ENCODE results near the gene TFDP2. TPM values are rescaled to one million over a fixed set of nuclear protein-coding genes. Genes with fewer than 3 reads are reported as not detected.

The TFDP2 gene
- total RNA-seq, 2 donors from 2014 or later, result 62.7 to 76.4 TPM

DNA sequence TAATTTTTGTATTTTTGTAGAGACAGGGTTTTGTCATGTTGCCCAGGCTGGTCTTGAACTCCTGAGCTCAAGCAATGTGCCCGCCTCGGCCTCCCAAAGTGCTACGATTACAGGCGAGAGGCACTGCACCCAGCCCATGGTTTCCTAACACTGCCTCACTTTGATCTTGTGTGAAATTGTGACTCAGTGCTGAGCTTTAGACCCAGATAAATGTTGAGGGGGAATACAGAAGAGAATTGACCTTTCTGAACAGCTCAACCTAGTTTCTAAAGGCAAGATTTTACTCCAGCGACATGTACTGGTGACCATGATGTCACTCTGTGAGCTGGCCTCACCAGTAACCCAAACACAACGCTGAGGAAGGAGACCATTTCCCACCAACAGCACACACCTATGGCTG is 199.4 kb downstream of the TFDP2 start:
- TF ChIP-seq, protein P1, sequence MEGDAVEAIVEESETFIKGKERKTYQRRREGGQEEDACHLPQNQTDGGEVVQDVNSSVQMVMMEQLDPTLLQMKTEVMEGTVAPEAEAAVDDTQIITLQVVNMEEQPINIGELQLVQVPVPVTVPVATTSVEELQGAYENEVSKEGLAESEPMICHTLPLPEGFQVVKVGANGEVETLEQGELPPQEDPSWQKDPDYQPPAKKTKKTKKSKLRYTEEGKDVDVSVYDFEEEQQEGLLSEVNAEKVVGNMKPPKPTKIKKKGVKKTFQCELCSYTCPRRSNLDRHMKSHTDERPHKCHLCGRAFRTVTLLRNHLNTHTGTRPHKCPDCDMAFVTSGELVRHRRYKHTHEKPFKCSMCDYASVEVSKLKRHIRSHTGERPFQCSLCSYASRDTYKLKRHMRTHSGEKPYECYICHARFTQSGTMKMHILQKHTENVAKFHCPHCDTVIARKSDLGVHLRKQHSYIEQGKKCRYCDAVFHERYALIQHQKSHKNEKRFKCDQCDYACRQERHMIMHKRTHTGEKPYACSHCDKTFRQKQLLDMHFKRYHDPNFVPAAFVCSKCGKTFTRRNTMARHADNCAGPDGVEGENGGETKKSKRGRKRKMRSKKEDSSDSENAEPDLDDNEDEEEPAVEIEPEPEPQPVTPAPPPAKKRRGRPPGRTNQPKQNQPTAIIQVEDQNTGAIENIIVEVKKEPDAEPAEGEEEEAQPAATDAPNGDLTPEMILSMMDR (conservative IDR thresholded peaks at IDR 0.05), result no peak
- H3K27me3 Mint-ChIP-seq (ENCODE audit: insufficient read depth), result no peaks in the 10 kb centered on the region
- H3K4me3 Mint-ChIP-seq, result no peak overlapping the region
- no peaks in the 10 kb centered on the region for H3K9me3 Mint-ChIP-seq
- 95 to 100% methylated on average over 1 to 6 of the region's 6 CpGs for WGBS, 2 experiments (ENCODE audit: insufficient coverage in 1 of 2, insufficient read length in 1 of 2)
- H3K36me3 Mint-ChIP-seq (ENCODE audit: low read depth), result peaks cover 9% of the 10 kb centered on the region
- DNase-seq, result peak; percentile 20
- Histone ChIP-seq H3K9me3 (ENCODE audit: control insufficient read depth, low read length) (no peaks in the 10 kb centered on the region), H3K4me1 (ENCODE audit: control insufficient read depth, insufficient read depth, low read length) (no peaks in the 10 kb centered on the region), H3K9ac (ENCODE audit: extremely low read depth, low read length, poor library complexity, severe bottlenecking) (no peak overlapping the region), H3K4me3 (ENCODE audit: low read length) (no peak overlapping the region), H3K36me3 (ENCODE audit: control insufficient read depth, insufficient read depth, low read length) (no peaks in the 10 kb centered on the region), H3K27me3 (ENCODE audit: control insufficient read depth, insufficient read depth, low read length, poor library complexity, severe bottlenecking) (no peaks in the 10 kb centered on the region), H3K27ac (ENCODE audit: low read depth, low read length) (no peak overlapping the region)
- H3K27ac Mint-ChIP-seq, result no peak overlapping the region
- peaks cover 2% of the 10 kb centered on the region for H3K4me1 Mint-ChIP-seq

DNA sequence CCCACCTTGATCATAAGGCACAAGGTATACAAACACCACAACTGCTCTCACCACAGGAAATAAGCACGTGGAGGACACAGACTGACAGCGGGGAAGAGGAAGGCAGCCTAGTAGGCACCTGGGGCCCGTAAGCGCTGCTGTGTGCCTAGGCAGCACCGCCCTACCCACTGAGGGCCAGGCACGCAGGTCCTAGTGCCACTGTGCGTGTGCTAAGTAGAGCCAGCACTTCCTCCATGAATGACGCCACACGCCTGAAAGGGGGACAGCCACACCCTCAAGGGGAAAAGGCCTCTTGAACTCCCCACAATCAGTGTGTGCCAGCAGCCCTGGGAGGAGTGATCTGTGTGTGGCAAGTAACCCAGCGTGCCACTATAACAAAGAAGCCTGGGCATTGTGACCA is 199.9 kb downstream of the TFDP2 start:
- TF ChIP-seq, protein P1 (conservative IDR thresholded peaks at IDR 0.05), result no peak
- no peak overlapping the region for H3K27ac Mint-ChIP-seq
- H3K36me3 Mint-ChIP-seq (ENCODE audit: low read depth), result peaks cover 9% of the 10 kb centered on the region
- Histone ChIP-seq H3K9me3 (ENCODE audit: control insufficient read depth, low read length) (no peaks in the 10 kb centered on the region), H3K4me3 (ENCODE audit: low read length) (no peak overlapping the region), H3K9ac (ENCODE audit: extremely low read depth, low read length, poor library complexity, severe bottlenecking) (no peak overlapping the region), H3K36me3 (ENCODE audit: control insufficient read depth, insufficient read depth, low read length) (no peaks in the 10 kb centered on the region), H3K4me1 (ENCODE audit: control insufficient read depth, insufficient read depth, low read length) (no peaks in the 10 kb centered on the region), H3K27me3 (ENCODE audit: control insufficient read depth, insufficient read depth, low read length, poor library complexity, severe bottlenecking) (no peaks in the 10 kb centered on the region), H3K27ac (ENCODE audit: low read depth, low read length) (no peak overlapping the region)
- no peaks in the 10 kb centered on the region for H3K9me3 Mint-ChIP-seq
- H3K4me3 Mint-ChIP-seq, result no peak overlapping the region
- H3K27me3 Mint-ChIP-seq (ENCODE audit: insufficient read depth), result no peaks in the 10 kb centered on the region
- WGBS, 2 experiments (ENCODE audit: insufficient coverage in 1 of 2, insufficient read length in 1 of 2), result 93 to 100% methylated on average over 9 to 10 of the region's 10 CpGs
- H3K4me1 Mint-ChIP-seq, result peaks cover 2% of the 10 kb centered on the region
- DNase-seq, result peak; percentile 24

DNA sequence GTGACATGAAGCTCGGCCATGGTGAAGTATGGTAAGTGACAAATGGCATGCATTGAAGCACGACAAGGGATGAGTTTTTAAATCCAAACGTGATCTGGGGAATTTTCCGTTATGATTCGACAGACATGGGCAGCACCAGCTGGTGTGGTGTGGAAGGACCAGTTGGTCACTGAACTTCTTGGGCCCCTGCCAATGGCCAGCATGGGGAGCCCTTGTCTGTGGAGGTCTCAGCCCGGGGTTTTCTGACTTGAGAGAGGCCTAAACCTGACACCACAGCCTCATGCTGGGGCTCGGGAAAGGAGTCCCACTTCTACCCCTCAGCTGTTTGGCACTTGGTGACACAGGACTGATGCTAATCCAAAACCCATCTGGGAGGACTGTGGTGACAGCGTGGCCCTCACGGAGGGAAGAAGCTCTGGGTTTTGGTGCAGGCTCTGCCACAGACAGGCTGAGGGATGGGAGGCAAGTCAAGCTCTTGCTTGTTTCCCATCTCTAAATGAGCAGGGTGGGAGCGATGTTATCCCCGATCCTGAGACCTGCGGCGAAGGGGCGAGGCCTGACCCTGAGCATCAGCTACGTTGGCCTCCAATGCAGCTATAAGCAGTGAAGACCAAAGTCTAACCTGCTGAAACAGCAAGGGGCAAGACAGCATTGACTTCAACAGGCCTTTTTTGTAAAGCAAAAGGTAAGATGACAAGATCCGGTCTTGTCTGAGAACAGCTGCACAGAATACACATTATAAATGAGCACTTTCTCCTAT is 203.4 kb downstream of the TFDP2 start:
- H3K4me3 Mint-ChIP-seq, result no peak overlapping the region
- no peaks in the 10 kb centered on the region for H3K9me3 Mint-ChIP-seq
- no peaks in the 10 kb centered on the region for H3K27me3 ChIP-seq (ENCODE audit: control insufficient read depth, insufficient read depth, low read length, poor library complexity, severe bottlenecking)
- TF ChIP-seq, protein P1 (conservative IDR thresholded peaks at IDR 0.05), result no peak
- peaks cover 9% of the 10 kb centered on the region for H3K4me1 Mint-ChIP-seq
- no peaks in the 10 kb centered on the region for H3K27me3 Mint-ChIP-seq (ENCODE audit: insufficient read depth)
- WGBS, 2 experiments (ENCODE audit: insufficient coverage in 1 of 2, insufficient read length in 1 of 2), result 90 to 91% methylated on average over 15 to 16 of the region's 16 CpGs
- H3K36me3 Mint-ChIP-seq (ENCODE audit: low read depth), result peaks cover 7% of the 10 kb centered on the region
- no peaks in the 10 kb centered on the region for H3K9me3 ChIP-seq (ENCODE audit: control insufficient read depth, low read length)
- peaks cover 3% of the 10 kb centered on the region for H3K4me1 ChIP-seq (ENCODE audit: control insufficient read depth, insufficient read depth, low read length)
- H3K27ac ChIP-seq (ENCODE audit: low read depth, low read length), result no peak overlapping the region
- no peak for DNase-seq
- H3K9ac ChIP-seq (ENCODE audit: extremely low read depth, low read length, poor library complexity, severe bottlenecking), result no peak overlapping the region
- no peaks in the 10 kb centered on the region for H3K36me3 ChIP-seq (ENCODE audit: control insufficient read depth, insufficient read depth, low read length)
- no peak overlapping the region for H3K27ac Mint-ChIP-seq
- no peak overlapping the region for H3K4me3 ChIP-seq (ENCODE audit: low read length)

All from endodermal cell (in vitro differentiated cells).